SK-N-SH treated with all-trans-retinoic acid at 6 μM for 48 hours (cell line): Measurements from ENCODE around the gene MIGA2.

Experiments
- CREB5 ChIP-seq: fragments of 250-450 bp; sonication (Bioruptor Pico); IDR thresholded peaks from 2 replicates; pipeline ENCODE4 v1.5.1; 2020; ENCODE audit warnings: low read depth, mild to moderate bottlenecking, moderate library complexity
- CSRNP3 ChIP-seq: fragments of 250-450 bp; sonication (Bioruptor Pico); IDR thresholded peaks from 2 replicates; pipeline ENCODE4 v1.5.1; 2021; ENCODE audit warnings: mild to moderate bottlenecking, moderate library complexity
- GLIS3 ChIP-seq: fragments of 250-450 bp; sonication (Bioruptor Pico); IDR thresholded peaks from 2 replicates; pipeline ENCODE4 v1.5.0; 2020; ENCODE audit warnings: mild to moderate bottlenecking, moderate library complexity
- PATZ1 ChIP-seq: fragments of 250-450 bp; sonication (Bioruptor Pico); IDR thresholded peaks from 2 replicates; pipeline ENCODE4 v1.8.0; 2020; ENCODE audit warnings: mild to moderate bottlenecking, moderate library complexity, borderline replicate concordance
- POU6F1 ChIP-seq: fragments of 250-450 bp; sonication (Bioruptor Pico); IDR thresholded peaks from 2 replicates; pipeline ENCODE4 v1.8.0; 2021; ENCODE audit warnings: low read depth, mild to moderate bottlenecking, moderate library complexity, borderline replicate concordance
- PPARA ChIP-seq: fragments of 250-450 bp; sonication (Bioruptor Pico); IDR thresholded peaks from 2 replicates; pipeline ENCODE4 v1.5.0; 2020; ENCODE audit warnings: mild to moderate bottlenecking, borderline replicate concordance
- RARB ChIP-seq: fragments of 250-450 bp; sonication (Bioruptor Pico); IDR thresholded peaks from 2 replicates; pipeline ENCODE4 v1.8.0; 2021; ENCODE audit warnings: mild to moderate bottlenecking, moderate library complexity
- TSHZ2 ChIP-seq: fragments of 250-450 bp; sonication (Bioruptor Pico); IDR thresholded peaks from 2 replicates; pipeline ENCODE4 v1.5.0; 2020; ENCODE audit warnings: mild to moderate bottlenecking, moderate library complexity
- ZC3H10 ChIP-seq: fragments of 250-450 bp; sonication (Bioruptor Pico); IDR thresholded peaks from 2 replicates; pipeline ENCODE4 v1.5.1; 2021; ENCODE audit warnings: mild to moderate bottlenecking, moderate library complexity
- ZFP3 ChIP-seq: fragments of 250-450 bp; sonication (Bioruptor Pico); IDR thresholded peaks from 2 replicates; pipeline ENCODE4 v1.5.0; 2020; ENCODE audit warnings: mild to moderate bottlenecking, moderate library complexity
- ZNF8 ChIP-seq: fragments of 450-650 bp; formaldehyde crosslinking; IDR thresholded peaks from 2 replicates; pipeline ENCODE4 v1.5.0; 2020; ENCODE audit warnings: mild to moderate bottlenecking, moderate library complexity

GRCh38 chr9:129077236-129077635 lies 40.8 kb downstream of the MIGA2 start:
- TF ChIP-seq RARB = no peak
- no peak for TF ChIP-seq ZFP3 (CRISPR knock-in tag)
- TF ChIP-seq PPARA = no peak
- no peak for TF ChIP-seq PATZ1 (CRISPR knock-in tag)
- no peak for TF ChIP-seq CREB5 (CRISPR knock-in tag)
- TF ChIP-seq POU6F1 (CRISPR knock-in tag) = no peak
- TF ChIP-seq ZC3H10 (CRISPR knock-in tag) = no peak
- no peak for TF ChIP-seq ZNF8 (CRISPR knock-in tag)
- TF ChIP-seq CSRNP3 (CRISPR knock-in tag) = no peak
- TF ChIP-seq GLIS3 = no peak
- no peak for TF ChIP-seq TSHZ2 (CRISPR knock-in tag)
